NCI-H1092 treated with DMSO at 0.1 percent for 48 hours (cell line): Measurements from ENCODE around the gene SLC35B4.
"Not testable (repeated sequence)": the region's sequence is repeated elsewhere in the genome, so short reads cannot be mapped to it uniquely, and the experiment has no call there.

Experiments
- DNase-seq: peaks from one replicate; lab custom pipeline; 2025; lab: John Stamatoyannopoulos, UW

The SLC35B4 gene

GRCh38 chr7:134331393-134331792, 14.7 kb upstream of the SLC35B4 start:
- no peak for DNase-seq

GRCh38 chr7:134330974-134331373, 14.2 kb upstream of the SLC35B4 start:
- no peak for DNase-seq

- no peak for DNase-seq
Observed at GRCh38 chr7:134329614-134330346, 13.1 kb upstream of the SLC35B4 start.

- no peak for DNase-seq
Observed at GRCh38 chr7:134328900-134329299, 12.2 kb upstream of the SLC35B4 start.

- DNase-seq = peak; percentile 64
Observed at GRCh38 chr7:134327896-134328295, 11.2 kb upstream of the SLC35B4 start.

- DNase-seq = no peak
Observed at GRCh38 chr7:134324107-134324506, 7.4 kb upstream of the SLC35B4 start.

GRCh38 chr7:134320201-134320600, 3.5 kb upstream of the SLC35B4 start:
- DNase-seq = no peak

- DNase-seq = no peak
Observed at GRCh38 chr7:134318443-134318842, 1.7 kb upstream of the SLC35B4 start.

GRCh38 chr7:134317434-134317833, 704 bp upstream of the SLC35B4 start:
- DNase-seq = no peak

- no peak for DNase-seq
Observed at GRCh38 chr7:134315679-134316538, 821 bp downstream of the SLC35B4 start.

- DNase-seq = no peak
Observed at GRCh38 chr7:134313543-134313942, 3.2 kb downstream of the SLC35B4 start.

- DNase-seq = no peak
Observed at GRCh38 chr7:134312717-134313116, 4.0 kb downstream of the SLC35B4 start.

- DNase-seq = no peak
Observed at GRCh38 chr7:134311807-134312206, 4.9 kb downstream of the SLC35B4 start.

GRCh38 chr7:134308548-134308947, 8.2 kb downstream of the SLC35B4 start:
- DNase-seq = no peak

- DNase-seq = no peak
Observed at GRCh38 chr7:134307320-134307719, 9.4 kb downstream of the SLC35B4 start.

- no peak for DNase-seq
Observed at GRCh38 chr7:134302120-134302519, 14.6 kb downstream of the SLC35B4 start.

GRCh38 chr7:134301592-134301991, 15.1 kb downstream of the SLC35B4 start:
- no peak for DNase-seq

- DNase-seq = no peak
Observed at GRCh38 chr7:134300988-134301387, 15.7 kb downstream of the SLC35B4 start.

GRCh38 chr7:134298902-134299683, 17.6 kb downstream of the SLC35B4 start:
- peak; percentile 79 for DNase-seq

GRCh38 chr7:134297489-134297888, 19.2 kb downstream of the SLC35B4 start:
- DNase-seq = no peak

- DNase-seq = not testable (repeated sequence)
Observed at GRCh38 chr7:134295982-134296381, 20.7 kb downstream of the SLC35B4 start.

- DNase-seq = no peak
Observed at GRCh38 chr7:134293002-134293740, 23.6 kb downstream of the SLC35B4 start.
